GM12878 (cell line): ENCODE measurements around the gene CDKN2A. TPM values are rescaled to one million over a fixed set of nuclear protein-coding genes. Genes with fewer than 3 reads are reported as not detected.

Source experiments
- ATAC-seq: fragments of 200-7000 bp; cut with Tn5 transposase; 3 replicates; pipeline ENCODE4 v1.9.1; 2020; ENCODE audit warnings: mild to moderate bottlenecking, moderate library complexity
- BruUV-seq: library from RNA; stranded (reverse); fragments of 400-500 nt; replicated peaks from 2 replicates; lab custom pipeline; 2021; lab: Mats Ljungman, UMichigan
- CTCF ChIA-PET: fragments of 300-600 bp; sonication (Branson Sonifier 250); formaldehyde crosslinking; extraction: SDS; loops from one replicate; lab custom pipeline; 2021; ENCODE audit warnings: inconsistent platforms; lab: Yijun Ruan, JAX
- POLR2A ChIA-PET: fragments of 350-600 bp; formaldehyde crosslinking; extraction: SDS; loops from one replicate; lab custom pipeline; 2021; ENCODE audit warnings: inconsistent platforms; lab: Charles Lee
- RAD21 ChIA-PET: fragments of 300-600 bp; sonication (Branson Sonifier 250); formaldehyde crosslinking; loops from one replicate; lab custom pipeline; 2023; ENCODE audit warnings: antibody characterized with exemption; ENCODE audit not compliant: unreplicated experiment; lab: Charles Lee
- SMC1A ChIA-PET: fragments of 300-600 bp; sonication (Branson Sonifier 250); formaldehyde crosslinking; loops from one replicate; lab custom pipeline; 2023; ENCODE audit not compliant: unreplicated experiment, uncharacterized antibody; lab: Charles Lee
- DNase-seq: peaks from one replicate; pipeline ENCODE4 v3.0.0-alpha.2; 2011; ENCODE audit warnings: low read depth, low spot score
- FAIRE-seq: peaks from 3 replicates; lab custom pipeline; 2011; peaks lifted over from hg19 to GRCh38; lab: Jason Lieb, UNC
- H2AFZ ChIP-seq: 2 replicates; pipeline ENCODE4 v1.6.0; 2011; ENCODE audit warnings: low read depth, low read length, control low read depth; ENCODE audit not compliant: control insufficient read depth
- H3K27ac ChIP-seq: 2 replicates; pipeline ENCODE4 v1.5.1; 2011; ENCODE audit warnings: control low read depth; ENCODE audit not compliant: control insufficient read depth, insufficient read depth
- H3K27me3 ChIP-seq, 2 experiments: replicated peaks in 1 of 2; 2 replicates each; pipeline versions ENCODE4 v1.6.0 to v1.6.1; 2011; ENCODE audit warnings: low read length in 1 of 2; ENCODE audit not compliant: control insufficient read depth in 2 of 2, insufficient read depth in 2 of 2
- H3K36me3 ChIP-seq, 2 experiments: 2 replicates each; pipeline ENCODE4 v1.5.1; 2011; ENCODE audit warnings: low read length in 1 of 2; ENCODE audit not compliant: control insufficient read depth in 2 of 2, insufficient read depth in 2 of 2
- H3K4me1 ChIP-seq: 2 replicates; pipeline ENCODE4 v1.6.1; 2011; ENCODE audit warnings: mild to moderate bottlenecking, low read length, moderate library complexity, mixed read lengths; ENCODE audit not compliant: control insufficient read depth, insufficient read depth
- H3K4me2 ChIP-seq: 2 replicates; pipeline ENCODE4 v1.6.0; 2011; ENCODE audit warnings: control low read depth; ENCODE audit not compliant: control insufficient read depth, insufficient read depth
- H3K4me3 ChIP-seq: fragments of 200-600 bp; sonication (generic); 2 replicates; pipeline ENCODE4 v1.5.1; 2016
- H3K79me2 ChIP-seq: 2 replicates; pipeline ENCODE4 v1.6.0; 2011; ENCODE audit warnings: low read length; ENCODE audit not compliant: control insufficient read depth, insufficient read depth
- H3K9ac ChIP-seq: 2 replicates; pipeline ENCODE4 v1.8.0; 2011; ENCODE audit warnings: low read length, control low read depth, mixed read lengths; ENCODE audit not compliant: control insufficient read depth, insufficient read depth
- H3K9me3 ChIP-seq: replicated peaks from 3 replicates; pipeline ENCODE4 v1.5.1; 2011; ENCODE audit warnings: mild to moderate bottlenecking, low read length; ENCODE audit not compliant: control insufficient read depth, insufficient read depth
- H4K20me1 ChIP-seq: 2 replicates; pipeline ENCODE4 v1.6.0; 2011; ENCODE audit not compliant: control insufficient read depth, insufficient read depth
- ASH2L ChIP-seq: fragments of 300-600, 200-600 bp; sonication (generic); IDR thresholded peaks from 2 replicates; pipeline ENCODE4 v1.6.1; 2017; ENCODE audit warnings: low read depth, mild to moderate bottlenecking, borderline replicate concordance
- BCL11A ChIP-seq: IDR thresholded peaks from 2 replicates; pipeline ENCODE4 v1.6.1; 2011; ENCODE audit warnings: low read depth, low read length
- CBX5 ChIP-seq: sonication (generic); IDR thresholded peaks from 2 replicates; pipeline ENCODE4 v1.6.1; 2016; ENCODE audit warnings: low read depth, moderate library complexity, mild to moderate bottlenecking, inconsistent platforms
- CREM ChIP-seq: IDR thresholded peaks from 2 replicates; pipeline ENCODE4 v1.6.1; 2014; ENCODE audit warnings: antibody characterized with exemption, low read depth
- GABPA ChIP-seq: IDR thresholded peaks from 2 replicates; pipeline ENCODE4 v1.6.1; 2014; ENCODE audit warnings: antibody characterized with exemption, low read depth, mild to moderate bottlenecking, inconsistent platforms
- MTA2 ChIP-seq: fragments of 450-650 bp; IDR thresholded peaks from 2 replicates; pipeline ENCODE4 v1.6.1; 2016; ENCODE audit warnings: low read depth, mild to moderate bottlenecking, moderate library complexity
- POLR2AphosphoS5 ChIP-seq: IDR thresholded peaks from 2 replicates; pipeline ENCODE4 v1.6.1; 2011; ENCODE audit warnings: mild to moderate bottlenecking, low read length, inconsistent platforms
- SMC3 ChIP-seq: IDR thresholded peaks from 2 replicates; pipeline ENCODE4 v1.6.1; 2011; ENCODE audit warnings: low read length, improper control_type of control experiment, borderline replicate concordance
- SRF ChIP-seq, 2 experiments: IDR thresholded peaks; 2 replicates each; pipeline ENCODE4 v1.6.1; 2011; ENCODE audit warnings: low read depth in 2 of 2, low read length in 2 of 2, mild to moderate bottlenecking in 1 of 2, moderate library complexity in 1 of 2
- WGBS: methylation state at CpG from one replicate; pipeline ENCODE4 v1.1.6; 2016; ENCODE audit warnings: low lambda C conversion rate; ENCODE audit not compliant: insufficient replicate concordance, insufficient coverage; ENCODE audit errors: missing lambda C conversion rate; 5-methylcytosine and 5-hydroxymethylcytosine counted together
- in situ Hi-C: fragments of 300-500 bp; cut with MboI; formaldehyde crosslinking; loops from 9 replicates; pipeline ENCODE4 v1.14.3; 2018; ENCODE audit warnings: mixed read lengths
- intact Hi-C: fragments of 100-400 bp; cut with micrococcal nuclease; formaldehyde crosslinking; loops from one replicate; pipeline ENCODE4 v1.14.2; 2022; ENCODE audit not compliant: unreplicated experiment
- polyA plus RNA-seq, 11 experiments: library from polyadenylated mRNA; depleted of rRNA in 4 of 11; unstranded in 6 of 11; stranded (reverse) in 5 of 11; fragments of >200 nt; fragmentation: Nextera tagmentation in 4 of 11; fragmentation: Illumina TruSeq in 1 of 11; extraction: Ambion mirVana in 4 of 11; extraction: Trizol in 1 of 11; gene quantifications; 1 replicate in 1 of 11; 2 replicates in 10 of 11; pipeline versions ENCODE4 v1.2.1 to v1.2.3, GENCODE V29; 2011 to 2016; ENCODE audit warnings: inconsistent platforms in 2 of 11, missing spikeins in 2 of 11, low read depth in 1 of 11
- total RNA-seq, 4 experiments: library from RNA; depleted of rRNA in 3 of 4; stranded (reverse); fragments of >200 nt in 3 of 4; fragmentation: Illumina TruSeq in 1 of 4; extraction: Trizol in 1 of 4; gene quantifications; 2 replicates each; pipeline versions ENCODE4 v1.2.1 to v1.2.3, GENCODE V29; 2013 to 2021
- TF ChIP-seq, protein P1 (sequence below): fragments of 450-650 bp; IDR thresholded peaks from 2 replicates; pipeline ENCODE4 v1.6.1; 2017; ENCODE audit warnings: antibody characterized with exemption, mild to moderate bottlenecking, moderate library complexity
- TF ChIP-seq, protein P2 (sequence below): fragments of 450-650 bp; IDR thresholded peaks from 2 replicates; pipeline ENCODE4 v1.6.1; 2016; ENCODE audit warnings: mild to moderate bottlenecking

The CDKN2A gene
- total and polyA plus RNA-seq, 10 of the 15 experiments (the other 5 are each of a cell fraction or from before 2014, with no cell fraction given): 0.84 to 41.2 (median 18.4) TPM

DNA sequence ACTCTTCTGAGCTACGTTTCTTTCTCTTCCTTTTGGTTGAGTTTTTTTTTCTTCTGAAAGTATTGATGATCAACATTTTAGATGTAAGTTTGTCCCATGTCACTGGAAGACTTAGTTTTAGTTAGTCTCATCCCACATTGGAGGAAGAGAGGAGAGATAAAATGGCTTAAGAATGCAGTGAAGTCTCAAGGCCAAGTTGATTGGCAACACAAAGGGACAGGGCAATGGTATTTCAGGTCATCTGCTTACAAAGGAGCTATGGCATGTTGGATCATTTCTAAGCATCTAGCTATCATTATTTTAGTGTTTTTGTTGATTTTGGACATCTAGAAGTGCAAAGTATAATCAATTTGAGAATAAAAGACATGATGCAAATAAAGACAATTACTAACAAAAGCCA lies 58.6 kb downstream of the CDKN2A start:
- ChIA-PET SMC1A (no interaction called here), CTCF (interaction anchor here (1.2 kb wide), 1 partner anchor 34 kb away, joined by 6 read pairs; no protein-coding TSS in a partner anchor), POLR2A (no interaction called here), RAD21 (no interaction called here)
- no peak for FAIRE-seq
- Histone ChIP-seq H2AFZ (no peak overlapping the region), H3K4me3 (no peak overlapping the region), H3K27me3 (no peaks in the 10 kb centered on the region), H3K36me3 (no peaks in the 10 kb centered on the region), H3K27ac (no peak overlapping the region), H3K4me2 (no peak overlapping the region), H4K20me1 (no peaks in the 10 kb centered on the region), H3K9me3 (no peaks in the 10 kb centered on the region), H3K9ac (no peak overlapping the region), H3K79me2 (no peaks in the 10 kb centered on the region), H3K4me1 (no peaks in the 10 kb centered on the region)
- DNase-seq: no peak
- TF ChIP-seq SMC3 (no peak), POLR2AphosphoS5 (no peak), CREM (no peak), CBX5 (no peak), ASH2L (no peak), GABPA (no peak), SRF (IDR thresholded peaks at IDR 0.05; ENCODE audit: low read depth in 2 of 2, low read length in 2 of 2) (no peak), BCL11A (no peak), MTA2 (no peak)
- TF ChIP-seq, protein P1, sequence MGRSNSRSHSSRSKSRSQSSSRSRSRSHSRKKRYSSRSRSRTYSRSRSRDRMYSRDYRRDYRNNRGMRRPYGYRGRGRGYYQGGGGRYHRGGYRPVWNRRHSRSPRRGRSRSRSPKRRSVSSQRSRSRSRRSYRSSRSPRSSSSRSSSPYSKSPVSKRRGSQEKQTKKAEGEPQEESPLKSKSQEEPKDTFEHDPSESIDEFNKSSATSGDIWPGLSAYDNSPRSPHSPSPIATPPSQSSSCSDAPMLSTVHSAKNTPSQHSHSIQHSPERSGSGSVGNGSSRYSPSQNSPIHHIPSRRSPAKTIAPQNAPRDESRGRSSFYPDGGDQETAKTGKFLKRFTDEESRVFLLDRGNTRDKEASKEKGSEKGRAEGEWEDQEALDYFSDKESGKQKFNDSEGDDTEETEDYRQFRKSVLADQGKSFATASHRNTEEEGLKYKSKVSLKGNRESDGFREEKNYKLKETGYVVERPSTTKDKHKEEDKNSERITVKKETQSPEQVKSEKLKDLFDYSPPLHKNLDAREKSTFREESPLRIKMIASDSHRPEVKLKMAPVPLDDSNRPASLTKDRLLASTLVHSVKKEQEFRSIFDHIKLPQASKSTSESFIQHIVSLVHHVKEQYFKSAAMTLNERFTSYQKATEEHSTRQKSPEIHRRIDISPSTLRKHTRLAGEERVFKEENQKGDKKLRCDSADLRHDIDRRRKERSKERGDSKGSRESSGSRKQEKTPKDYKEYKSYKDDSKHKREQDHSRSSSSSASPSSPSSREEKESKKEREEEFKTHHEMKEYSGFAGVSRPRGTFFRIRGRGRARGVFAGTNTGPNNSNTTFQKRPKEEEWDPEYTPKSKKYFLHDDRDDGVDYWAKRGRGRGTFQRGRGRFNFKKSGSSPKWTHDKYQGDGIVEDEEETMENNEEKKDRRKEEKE: no peak
- TF ChIP-seq, protein P2, sequence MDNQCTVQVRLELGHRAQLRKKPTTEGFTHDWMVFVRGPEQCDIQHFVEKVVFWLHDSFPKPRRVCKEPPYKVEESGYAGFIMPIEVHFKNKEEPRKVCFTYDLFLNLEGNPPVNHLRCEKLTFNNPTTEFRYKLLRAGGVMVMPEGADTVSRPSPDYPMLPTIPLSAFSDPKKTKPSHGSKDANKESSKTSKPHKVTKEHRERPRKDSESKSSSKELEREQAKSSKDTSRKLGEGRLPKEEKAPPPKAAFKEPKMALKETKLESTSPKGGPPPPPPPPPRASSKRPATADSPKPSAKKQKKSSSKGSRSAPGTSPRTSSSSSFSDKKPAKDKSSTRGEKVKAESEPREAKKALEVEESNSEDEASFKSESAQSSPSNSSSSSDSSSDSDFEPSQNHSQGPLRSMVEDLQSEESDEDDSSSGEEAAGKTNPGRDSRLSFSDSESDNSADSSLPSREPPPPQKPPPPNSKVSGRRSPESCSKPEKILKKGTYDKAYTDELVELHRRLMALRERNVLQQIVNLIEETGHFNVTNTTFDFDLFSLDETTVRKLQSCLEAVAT: no peak
- no TSS peak for BruUV-seq
- in situ Hi-C loops (no loop called here), intact Hi-C loops (no loop called here)
- WGBS: 30% methylated on average over 1 of the region's 1 CpG
- no peak for ATAC-seq
